ENCODE results near the gene PSME3IP1.
"Not testable (repeated sequence)": the region's sequence is repeated elsewhere in the genome, so short reads cannot be mapped to it uniquely, and the experiment has no call there.

PSME3IP1 gene

DNA sequence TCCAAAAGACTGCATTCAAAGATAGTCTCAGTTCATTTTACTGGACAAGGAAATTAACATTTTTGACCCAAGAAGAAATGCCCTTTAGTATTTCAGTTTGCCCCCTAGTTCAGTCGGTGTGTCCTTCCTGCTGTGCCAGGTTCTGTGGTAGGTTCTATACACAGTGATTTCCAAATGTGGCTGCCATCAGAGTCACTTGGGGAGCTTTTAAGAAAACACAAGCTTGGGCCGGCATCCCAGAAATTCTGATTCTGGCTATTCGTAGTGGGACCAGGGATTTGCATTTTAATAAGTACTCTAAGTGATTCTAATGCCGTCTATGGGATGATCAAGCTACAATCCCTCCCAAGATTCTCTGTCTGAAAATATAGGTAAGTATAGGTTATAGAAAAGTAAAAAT is 10.4 kb upstream of the PSME3IP1 start:
- Histone ChIP-seq H3K4me1 (ENCODE audit: control insufficient read depth, insufficient read depth, low read length) (peaks cover 5% of the 10 kb centered on the region; the same call in 1 of the 2 replicates), H3K9ac (ENCODE audit: low read depth, low read length) (no peak overlapping the region), H3K36me3 (ENCODE audit: control insufficient read depth, insufficient read depth, low read length) (no peaks in the 10 kb centered on the region), H3K27ac (ENCODE audit: low read depth, low read length) (no peak overlapping the region), H3K27me3 (ENCODE audit: control insufficient read depth, insufficient read depth, low read length) (no peaks in the 10 kb centered on the region), H3K4me3 (ENCODE audit: low read depth, low read length) (no peak overlapping the region), H3K9me3 (ENCODE audit: control insufficient read depth, insufficient read depth, low read length) (no peaks in the 10 kb centered on the region; the same call in 1 of the 2 replicates)

DNA sequence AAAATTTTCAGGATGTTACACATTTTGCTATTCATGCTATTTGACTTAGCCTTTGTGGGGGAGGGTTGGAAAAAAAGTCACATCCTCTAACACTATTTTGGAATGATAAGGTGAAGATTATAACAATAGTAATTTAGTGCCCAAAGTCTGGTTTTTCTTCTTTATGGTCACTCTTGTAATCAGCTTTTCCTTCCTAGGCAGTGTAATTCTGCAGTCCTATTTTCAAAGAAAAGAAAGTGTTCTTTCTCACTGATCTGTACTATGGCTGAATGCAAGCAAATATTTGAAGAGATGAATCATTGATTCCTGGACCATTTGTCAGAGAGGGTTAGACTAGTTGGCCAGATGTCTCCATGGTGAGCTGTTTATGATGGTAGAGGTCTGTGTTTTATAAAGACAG is 8.7 kb upstream of the PSME3IP1 start:
- Histone ChIP-seq H3K4me1 (ENCODE audit: control insufficient read depth, insufficient read depth, low read length) (peaks cover 5% of the 10 kb centered on the region; the same call in 1 of the 2 replicates), H3K27me3 (ENCODE audit: control insufficient read depth, insufficient read depth, low read length) (no peaks in the 10 kb centered on the region), H3K4me3 (ENCODE audit: low read depth, low read length) (no peak overlapping the region), H3K9ac (ENCODE audit: low read depth, low read length) (no peak overlapping the region), H3K36me3 (ENCODE audit: control insufficient read depth, insufficient read depth, low read length) (no peaks in the 10 kb centered on the region), H3K9me3 (ENCODE audit: control insufficient read depth, insufficient read depth, low read length) (no peaks in the 10 kb centered on the region; the same call in 1 of the 2 replicates), H3K27ac (ENCODE audit: low read depth, low read length) (peak overlapping the region; percentile 25)

DNA sequence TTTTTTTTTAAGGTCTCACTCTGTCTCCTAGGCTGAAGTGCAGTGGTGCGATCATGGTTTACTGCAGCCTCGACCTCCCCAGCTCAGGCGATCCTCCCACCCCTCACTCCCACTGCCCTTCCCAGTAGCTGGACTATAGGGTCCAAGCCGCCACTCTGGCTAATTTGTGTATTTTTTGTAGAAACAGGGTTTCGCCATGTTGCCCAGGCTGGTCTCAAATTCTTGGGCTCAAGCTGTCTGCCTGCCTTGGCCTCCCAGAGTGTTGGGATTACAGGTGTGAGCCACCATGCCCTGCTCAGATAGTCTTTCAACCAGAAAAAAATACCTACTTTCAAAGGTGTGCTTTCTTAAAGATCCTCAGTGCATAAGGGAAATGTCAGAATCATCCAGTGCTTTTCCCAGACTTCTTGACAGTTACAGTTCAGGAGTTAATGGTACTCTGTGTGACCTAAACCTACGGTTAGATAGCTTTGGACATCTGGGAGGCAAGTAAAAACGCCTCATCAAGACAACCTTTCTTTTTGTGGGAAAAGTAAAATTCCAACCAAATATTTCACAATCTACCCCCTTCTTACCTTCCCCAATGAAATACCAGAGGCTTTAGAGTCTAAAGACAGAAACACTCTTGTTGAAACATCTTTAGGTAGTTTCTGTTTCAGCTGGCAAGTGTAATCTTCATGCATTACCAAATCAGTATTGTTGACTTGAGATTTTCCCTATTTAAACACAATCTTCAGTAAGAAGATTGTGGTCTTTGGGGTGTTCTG is 7.1 kb upstream of the PSME3IP1 start:
- Histone ChIP-seq H3K9me3 (ENCODE audit: control insufficient read depth, insufficient read depth, low read length) (no peaks in the 10 kb centered on the region), H3K4me1 (ENCODE audit: control insufficient read depth, insufficient read depth, low read length) (peaks cover 7% of the 10 kb centered on the region; the same call in 1 of the 2 replicates), H3K4me3 (ENCODE audit: low read depth, low read length) (no peak overlapping the region), H3K36me3 (ENCODE audit: control insufficient read depth, insufficient read depth, low read length) (no peaks in the 10 kb centered on the region), H3K27ac (ENCODE audit: low read depth, low read length) (no peak overlapping the region), H3K9ac (ENCODE audit: low read depth, low read length) (no peak overlapping the region), H3K27me3 (ENCODE audit: control insufficient read depth, insufficient read depth, low read length) (no peaks in the 10 kb centered on the region)

DNA sequence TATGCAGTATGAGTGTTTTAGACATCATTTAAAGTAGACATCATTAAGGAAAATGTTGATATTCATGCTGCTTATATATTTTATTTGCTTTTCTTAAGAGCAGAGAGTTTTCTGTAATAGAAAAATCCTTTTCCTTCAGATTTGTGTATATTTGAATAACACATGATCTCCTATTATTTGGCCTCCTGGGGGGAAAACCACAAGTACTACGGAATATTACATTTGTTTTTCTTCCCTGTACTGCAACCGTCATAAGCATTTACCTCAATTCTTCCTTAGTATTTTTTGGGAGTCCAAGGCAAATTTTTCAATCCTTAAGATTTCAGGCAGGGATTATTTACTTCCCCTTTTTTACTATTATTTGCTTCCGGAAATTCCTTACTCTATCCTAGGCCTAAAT is 6.3 kb upstream of the PSME3IP1 start:
- Histone ChIP-seq H3K4me3 (ENCODE audit: low read depth, low read length) (no peak overlapping the region), H3K27me3 (ENCODE audit: control insufficient read depth, insufficient read depth, low read length) (no peaks in the 10 kb centered on the region), H3K9me3 (ENCODE audit: control insufficient read depth, insufficient read depth, low read length) (no peaks in the 10 kb centered on the region), H3K4me1 (ENCODE audit: control insufficient read depth, insufficient read depth, low read length) (peaks cover 13% of the 10 kb centered on the region; the same call in 1 of the 2 replicates), H3K9ac (ENCODE audit: low read depth, low read length) (no peak overlapping the region), H3K36me3 (ENCODE audit: control insufficient read depth, insufficient read depth, low read length) (no peaks in the 10 kb centered on the region), H3K27ac (ENCODE audit: low read depth, low read length) (no peak overlapping the region)

DNA sequence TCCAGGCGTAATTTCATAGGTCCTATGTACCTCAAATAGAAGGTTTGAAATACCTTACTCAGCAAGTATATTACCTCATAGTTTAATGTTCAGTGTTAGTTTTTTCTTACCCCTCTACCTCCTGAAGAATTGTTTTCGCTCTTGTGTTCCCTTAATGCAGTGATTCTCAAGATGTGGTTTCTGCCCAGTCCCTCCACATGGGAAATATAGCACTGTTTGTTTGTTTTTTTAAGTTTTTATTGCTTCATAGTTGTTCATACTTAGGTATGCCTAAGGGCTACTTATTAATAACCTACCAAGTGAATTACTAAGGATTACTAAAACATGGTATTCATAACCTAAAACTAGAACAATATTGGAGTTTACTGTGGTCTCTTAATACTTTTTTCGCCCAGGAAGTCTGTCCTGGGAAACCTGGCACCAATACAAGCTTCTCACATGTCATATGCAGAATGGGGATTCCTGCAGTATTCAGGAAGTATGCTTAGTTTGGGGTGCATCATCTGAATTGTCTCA is 5.3 kb upstream of the PSME3IP1 start:
- no peak overlapping the region for H3K4me3 ChIP-seq (ENCODE audit: low read depth, low read length)
- H3K9ac ChIP-seq (ENCODE audit: low read depth, low read length), result no peak overlapping the region
- no peaks in the 10 kb centered on the region for H3K9me3 ChIP-seq (ENCODE audit: control insufficient read depth, insufficient read depth, low read length)
- H3K27ac ChIP-seq (ENCODE audit: low read depth, low read length), result no peak overlapping the region
- peaks cover 9% of the 10 kb centered on the region; the same call in 1 of the 2 replicates for H3K4me1 ChIP-seq (ENCODE audit: control insufficient read depth, insufficient read depth, low read length)
- H3K27me3 ChIP-seq (ENCODE audit: control insufficient read depth, insufficient read depth, low read length), result no peaks in the 10 kb centered on the region
- no peaks in the 10 kb centered on the region for H3K36me3 ChIP-seq (ENCODE audit: control insufficient read depth, insufficient read depth, low read length)

DNA sequence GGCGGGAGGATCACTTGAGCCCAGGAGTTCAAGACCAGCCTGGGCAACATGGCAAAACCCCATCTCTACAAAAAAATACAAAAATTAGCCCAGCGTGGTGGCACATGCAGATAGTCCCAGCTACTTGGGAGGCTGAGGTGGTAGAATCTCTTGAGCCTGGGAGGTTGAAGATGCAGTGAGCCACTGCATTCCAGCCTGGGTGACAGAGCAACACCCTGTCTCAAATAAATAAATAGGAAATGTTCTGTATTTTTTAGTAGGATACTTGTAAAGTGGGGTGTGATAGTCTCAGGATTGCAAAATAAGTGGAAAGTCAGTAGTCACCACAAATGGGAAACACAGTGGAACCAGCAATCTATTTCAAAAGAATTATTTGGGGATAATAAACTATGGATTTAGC is 4.3 kb upstream of the PSME3IP1 start:
- no peak overlapping the region for H3K4me3 ChIP-seq (ENCODE audit: low read depth, low read length)
- no peaks in the 10 kb centered on the region for H3K36me3 ChIP-seq (ENCODE audit: control insufficient read depth, insufficient read depth, low read length)
- no peaks in the 10 kb centered on the region for H3K9me3 ChIP-seq (ENCODE audit: control insufficient read depth, insufficient read depth, low read length)
- no peak overlapping the region for H3K27ac ChIP-seq (ENCODE audit: low read depth, low read length)
- H3K27me3 ChIP-seq (ENCODE audit: control insufficient read depth, insufficient read depth, low read length), result no peaks in the 10 kb centered on the region
- no peak overlapping the region for H3K9ac ChIP-seq (ENCODE audit: low read depth, low read length)
- H3K4me1 ChIP-seq (ENCODE audit: control insufficient read depth, insufficient read depth, low read length), result peaks cover 7% of the 10 kb centered on the region; the same call in 1 of the 2 replicates

DNA sequence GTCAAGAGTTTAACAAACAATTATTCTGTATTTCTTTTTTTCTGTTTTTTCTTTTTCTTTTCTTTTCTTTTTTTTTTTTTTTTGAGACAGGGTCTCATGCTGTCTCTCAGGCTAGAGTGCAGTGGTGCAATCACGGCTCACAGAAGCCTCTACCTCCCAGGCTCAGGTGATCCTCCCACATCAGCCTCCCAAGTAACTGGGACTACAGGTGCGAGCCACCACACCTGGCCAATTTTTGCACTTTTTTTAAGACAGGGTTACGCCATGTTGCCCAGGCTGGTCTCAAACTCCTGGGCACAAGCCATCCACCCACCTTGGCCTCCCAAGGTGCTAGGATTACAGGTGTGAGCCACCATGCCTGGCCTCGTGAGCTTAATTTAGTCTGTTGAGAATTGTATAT is 3.7 kb upstream of the PSME3IP1 start:
- H3K27me3 ChIP-seq (ENCODE audit: control insufficient read depth, insufficient read depth, low read length); H3K9ac ChIP-seq (ENCODE audit: low read depth, low read length); H3K4me3 ChIP-seq (ENCODE audit: low read depth, low read length); H3K9me3 ChIP-seq (ENCODE audit: control insufficient read depth, insufficient read depth, low read length); H3K27ac ChIP-seq (ENCODE audit: low read depth, low read length); H3K36me3 ChIP-seq (ENCODE audit: control insufficient read depth, insufficient read depth, low read length): not testable (repeated sequence)
- peaks cover 12% of the 10 kb centered on the region; the same call in 1 of the 2 replicates for H3K4me1 ChIP-seq (ENCODE audit: control insufficient read depth, insufficient read depth, low read length)

DNA sequence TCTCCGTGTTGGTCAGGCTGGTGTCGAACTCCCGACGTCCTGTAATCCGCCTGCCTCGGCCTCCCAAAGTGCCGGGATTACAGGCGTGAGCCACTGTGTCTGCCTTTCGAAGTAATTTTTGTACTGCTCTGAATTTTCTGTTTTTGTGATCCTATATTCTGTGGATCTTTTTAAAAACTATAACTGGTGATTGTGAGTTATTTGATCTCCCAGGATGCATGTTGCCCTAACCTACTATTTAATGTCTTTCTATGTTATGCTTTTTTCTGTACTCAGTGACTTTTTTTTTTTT is 2.8 kb upstream of the PSME3IP1 start:
- peaks cover 16% of the 10 kb centered on the region; the same call in 1 of the 2 replicates for H3K4me1 ChIP-seq (ENCODE audit: control insufficient read depth, insufficient read depth, low read length)
- H3K36me3 ChIP-seq (ENCODE audit: control insufficient read depth, insufficient read depth, low read length), result no peaks in the 10 kb centered on the region
- no peak overlapping the region for H3K4me3 ChIP-seq (ENCODE audit: low read depth, low read length)
- H3K9ac ChIP-seq (ENCODE audit: low read depth, low read length), result no peak overlapping the region
- H3K9me3 ChIP-seq (ENCODE audit: control insufficient read depth, insufficient read depth, low read length), result no peaks in the 10 kb centered on the region
- no peaks in the 10 kb centered on the region for H3K27me3 ChIP-seq (ENCODE audit: control insufficient read depth, insufficient read depth, low read length)
- no peak overlapping the region for H3K27ac ChIP-seq (ENCODE audit: low read depth, low read length)

DNA sequence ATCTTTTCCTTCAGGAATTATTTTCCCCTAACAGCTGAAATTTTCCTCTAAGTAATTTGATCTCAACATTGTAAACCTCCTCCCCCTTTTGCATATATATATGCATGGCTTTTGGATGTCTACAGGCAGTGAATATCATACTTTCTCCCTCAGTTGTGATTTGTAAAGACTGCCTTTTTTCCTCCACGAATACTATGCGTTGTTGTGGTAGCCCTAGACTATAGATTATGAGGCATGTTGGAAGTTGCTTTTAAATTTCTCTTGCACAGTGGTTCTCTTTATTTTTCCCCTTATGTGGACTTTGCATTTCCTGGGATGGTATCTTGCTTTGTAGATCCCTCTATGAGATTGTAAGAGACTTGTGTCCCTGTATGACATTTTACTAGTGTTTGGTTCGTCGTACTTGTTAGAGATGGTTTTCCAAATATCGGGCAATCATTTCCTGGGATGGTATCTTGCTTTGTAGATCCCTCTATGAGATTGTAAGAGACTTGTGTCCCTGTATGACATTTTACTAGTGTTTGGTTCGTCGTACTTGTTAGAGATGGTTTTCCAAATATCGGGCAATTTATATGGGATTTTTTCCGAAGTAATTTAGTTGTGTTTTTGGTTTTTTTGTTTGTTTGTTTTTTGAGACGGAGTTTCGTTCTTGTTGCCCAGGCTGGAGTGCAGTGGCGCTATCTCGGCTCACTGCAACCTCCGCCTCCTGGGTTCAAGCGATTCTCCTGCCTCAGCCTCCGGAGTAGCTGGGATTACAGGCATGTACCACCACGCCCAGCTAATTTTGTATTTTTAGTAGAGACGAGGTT is 2.3 kb upstream of the PSME3IP1 start:
- not testable (repeated sequence) for H3K27me3 ChIP-seq (ENCODE audit: control insufficient read depth, insufficient read depth, low read length); H3K9me3 ChIP-seq (ENCODE audit: control insufficient read depth, insufficient read depth, low read length); H3K9ac ChIP-seq (ENCODE audit: low read depth, low read length); H3K36me3 ChIP-seq (ENCODE audit: control insufficient read depth, insufficient read depth, low read length)
- Histone ChIP-seq H3K4me1 (ENCODE audit: control insufficient read depth, insufficient read depth, low read length) (peaks cover 16% of the 10 kb centered on the region; the same call in 1 of the 2 replicates), H3K4me3 (ENCODE audit: low read depth, low read length) (peak overlapping the region; percentile 97), H3K27ac (ENCODE audit: low read depth, low read length) (peak overlapping the region; percentile 87)

DNA sequence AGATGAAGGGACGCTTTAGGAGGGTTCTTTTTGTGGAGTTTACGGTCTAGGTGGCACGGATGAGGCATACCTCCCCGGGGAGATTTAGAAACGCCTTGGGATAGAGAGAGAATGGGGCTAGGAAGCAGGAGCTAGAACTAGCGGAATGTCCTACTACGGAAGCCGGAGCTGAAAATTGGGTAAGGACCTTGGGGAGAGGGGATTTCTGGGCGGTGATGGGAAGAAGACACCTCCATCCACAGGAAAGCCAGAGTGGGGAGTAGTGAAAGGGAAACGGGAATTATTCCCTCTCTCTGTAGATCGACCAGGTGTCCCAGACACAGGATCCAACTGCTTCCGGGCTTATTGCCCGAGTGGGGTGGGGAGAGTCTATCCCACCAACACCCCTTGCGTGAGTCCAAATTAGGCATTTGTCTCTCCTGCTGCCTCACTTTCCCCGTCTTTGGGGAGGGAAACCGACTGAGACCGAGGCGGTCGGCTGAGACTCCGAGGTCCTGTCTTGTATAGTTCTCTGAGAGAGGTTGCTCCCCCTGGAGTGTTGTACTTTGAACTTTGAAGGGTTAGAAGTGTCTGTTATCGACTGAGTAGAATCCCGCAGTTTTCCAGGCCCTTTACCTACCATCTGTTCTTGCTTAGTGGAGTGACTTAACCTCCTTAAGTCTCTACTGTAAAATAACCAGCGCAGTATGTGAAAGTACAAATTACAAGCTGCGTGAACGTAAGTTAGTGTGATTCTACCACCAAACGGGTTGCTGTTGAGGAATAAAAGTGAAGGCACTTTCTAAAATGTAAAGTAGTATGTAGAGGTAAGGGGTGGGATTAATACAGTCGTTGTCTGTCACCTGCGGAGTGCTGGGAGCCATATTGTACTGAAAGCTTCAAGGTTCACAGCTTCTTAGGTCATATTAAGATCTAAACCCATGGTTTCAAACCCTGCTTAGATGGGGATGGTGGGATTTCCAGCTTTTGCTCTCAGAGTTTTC is 1.3 kb upstream of the PSME3IP1 start:
- Histone ChIP-seq H3K27ac (ENCODE audit: low read depth, low read length) (peak overlapping the region; percentile 87), H3K4me1 (ENCODE audit: control insufficient read depth, insufficient read depth, low read length) (peaks cover 20% of the 10 kb centered on the region)

More for the DNA sequence above, 1.3 kb upstream of the PSME3IP1 start:
- Histone ChIP-seq H3K36me3 (ENCODE audit: control insufficient read depth, insufficient read depth, low read length) (no peaks in the 10 kb centered on the region), H3K4me3 (ENCODE audit: low read depth, low read length) (peak overlapping the region; percentile 97), H3K9ac (ENCODE audit: low read depth, low read length) (peak overlapping the region; percentile 57), H3K27me3 (ENCODE audit: control insufficient read depth, insufficient read depth, low read length) (no peaks in the 10 kb centered on the region), H3K9me3 (ENCODE audit: control insufficient read depth, insufficient read depth, low read length) (no peaks in the 10 kb centered on the region)

Measured in HUES48 (cell line).